GM12878 (cell line): ENCODE results near the gene MED13L. TPM values are rescaled to one million over a fixed set of nuclear protein-coding genes. Genes with fewer than 3 reads are reported as not detected.

ENCODE experiments used
- ATAC-seq: fragments of 200-7000 bp; cut with Tn5 transposase; 3 replicates; pipeline ENCODE4 v1.9.1; 2020; ENCODE audit warnings: mild to moderate bottlenecking, moderate library complexity
- BruUV-seq: library from RNA; stranded (reverse); fragments of 400-500 nt; replicated peaks from 2 replicates; lab custom pipeline; 2021; lab: Mats Ljungman, UMichigan
- CTCF ChIA-PET: fragments of 300-600 bp; sonication (Branson Sonifier 250); formaldehyde crosslinking; extraction: SDS; loops from one replicate; lab custom pipeline; 2021; ENCODE audit warnings: inconsistent platforms; lab: Yijun Ruan, JAX
- POLR2A ChIA-PET: fragments of 350-600 bp; formaldehyde crosslinking; extraction: SDS; loops from one replicate; lab custom pipeline; 2021; ENCODE audit warnings: inconsistent platforms; lab: Charles Lee
- RAD21 ChIA-PET: fragments of 300-600 bp; sonication (Branson Sonifier 250); formaldehyde crosslinking; loops from one replicate; lab custom pipeline; 2023; ENCODE audit warnings: antibody characterized with exemption; ENCODE audit not compliant: unreplicated experiment; lab: Charles Lee
- SMC1A ChIA-PET: fragments of 300-600 bp; sonication (Branson Sonifier 250); formaldehyde crosslinking; loops from one replicate; lab custom pipeline; 2023; ENCODE audit not compliant: unreplicated experiment, uncharacterized antibody; lab: Charles Lee
- DNase-seq: peaks from one replicate; pipeline ENCODE4 v3.0.0-alpha.2; 2011; ENCODE audit warnings: low read depth, low spot score
- FAIRE-seq: peaks from 3 replicates; lab custom pipeline; 2011; peaks lifted over from hg19 to GRCh38; lab: Jason Lieb, UNC
- H2AFZ ChIP-seq: 2 replicates; pipeline ENCODE4 v1.6.0; 2011; ENCODE audit warnings: low read depth, low read length, control low read depth; ENCODE audit not compliant: control insufficient read depth
- H3K27ac ChIP-seq: 2 replicates; pipeline ENCODE4 v1.5.1; 2011; ENCODE audit warnings: control low read depth; ENCODE audit not compliant: control insufficient read depth, insufficient read depth
- H3K27me3 ChIP-seq, 2 experiments: replicated peaks in 1 of 2; 2 replicates each; pipeline versions ENCODE4 v1.6.0 to v1.6.1; 2011; ENCODE audit warnings: low read length in 1 of 2; ENCODE audit not compliant: control insufficient read depth in 2 of 2, insufficient read depth in 2 of 2
- H3K36me3 ChIP-seq, 2 experiments: 2 replicates each; pipeline ENCODE4 v1.5.1; 2011; ENCODE audit warnings: low read length in 1 of 2; ENCODE audit not compliant: control insufficient read depth in 2 of 2, insufficient read depth in 2 of 2
- H3K4me1 ChIP-seq: 2 replicates; pipeline ENCODE4 v1.6.1; 2011; ENCODE audit warnings: mild to moderate bottlenecking, low read length, moderate library complexity, mixed read lengths; ENCODE audit not compliant: control insufficient read depth, insufficient read depth
- H3K4me2 ChIP-seq: 2 replicates; pipeline ENCODE4 v1.6.0; 2011; ENCODE audit warnings: control low read depth; ENCODE audit not compliant: control insufficient read depth, insufficient read depth
- H3K4me3 ChIP-seq: fragments of 200-600 bp; sonication (generic); 2 replicates; pipeline ENCODE4 v1.5.1; 2016
- H3K79me2 ChIP-seq: 2 replicates; pipeline ENCODE4 v1.6.0; 2011; ENCODE audit warnings: low read length; ENCODE audit not compliant: control insufficient read depth, insufficient read depth
- H3K9ac ChIP-seq: 2 replicates; pipeline ENCODE4 v1.8.0; 2011; ENCODE audit warnings: low read length, control low read depth, mixed read lengths; ENCODE audit not compliant: control insufficient read depth, insufficient read depth
- H3K9me3 ChIP-seq: replicated peaks from 3 replicates; pipeline ENCODE4 v1.5.1; 2011; ENCODE audit warnings: mild to moderate bottlenecking, low read length; ENCODE audit not compliant: control insufficient read depth, insufficient read depth
- H4K20me1 ChIP-seq: 2 replicates; pipeline ENCODE4 v1.6.0; 2011; ENCODE audit not compliant: control insufficient read depth, insufficient read depth
- ATF2 ChIP-seq: IDR thresholded peaks from 2 replicates; pipeline ENCODE4 v1.6.1; 2012; ENCODE audit warnings: low read length, inconsistent platforms
- CBFB ChIP-seq: IDR thresholded peaks from 2 replicates; pipeline ENCODE4 v1.6.1; 2016; ENCODE audit warnings: antibody characterized with exemption, low read depth
- HCFC1 ChIP-seq: fragments of 150-350 bp; IDR thresholded peaks from 2 replicates; pipeline ENCODE4 v1.6.1; 2014; ENCODE audit warnings: low read length
- HDAC6 ChIP-seq: fragments of 200-600 bp; sonication (generic); IDR thresholded peaks from one replicate; pipeline ENCODE4 v1.8.0; 2017; ENCODE audit warnings: antibody characterized with exemption; ENCODE audit not compliant: unreplicated experiment
- JUNB ChIP-seq: IDR thresholded peaks from 2 replicates; pipeline ENCODE4 v1.6.1; 2016; ENCODE audit warnings: antibody characterized with exemption, mild to moderate bottlenecking
- MAX ChIP-seq: IDR thresholded peaks from 2 replicates; pipeline ENCODE4 v1.6.1; 2012; ENCODE audit warnings: low read depth, low read length, improper control_type of control experiment
- RFX5 ChIP-seq: IDR thresholded peaks from 2 replicates; pipeline ENCODE4 v1.6.1; 2011; ENCODE audit warnings: low read depth, low read length, improper control_type of control experiment
- SIN3A ChIP-seq: IDR thresholded peaks from 2 replicates; pipeline ENCODE4 v1.6.1; 2012; ENCODE audit warnings: low read depth, low read length, improper control_type of control experiment
- SUPT20H ChIP-seq: IDR thresholded peaks from 2 replicates; pipeline ENCODE4 v1.6.1; 2011; ENCODE audit warnings: low read depth, mild to moderate bottlenecking, low read length, moderate library complexity, borderline replicate concordance; ENCODE audit not compliant: control insufficient read depth
- TAF1 ChIP-seq: IDR thresholded peaks from 2 replicates; pipeline ENCODE4 v1.6.1; 2011; ENCODE audit warnings: mild to moderate bottlenecking, low read depth, low read length, borderline replicate concordance
- TCF12 ChIP-seq: IDR thresholded peaks from 2 replicates; pipeline ENCODE4 v1.6.1; 2011; ENCODE audit warnings: low read depth, mild to moderate bottlenecking, low read length
- YY1 ChIP-seq: IDR thresholded peaks from 2 replicates; pipeline ENCODE4 v1.6.1; 2011; ENCODE audit warnings: low read depth, mild to moderate bottlenecking, low read length
- ZNF384 ChIP-seq: IDR thresholded peaks from 2 replicates; pipeline ENCODE4 v1.6.1; 2012; ENCODE audit warnings: low read depth, mild to moderate bottlenecking, low read length, improper control_type of control experiment, borderline replicate concordance
- ZNF687 ChIP-seq: fragments of 450-650 bp; IDR thresholded peaks from 2 replicates; pipeline ENCODE4 v1.6.1; 2017; ENCODE audit warnings: mild to moderate bottlenecking, moderate library complexity
- in situ Hi-C: fragments of 300-500 bp; cut with MboI; formaldehyde crosslinking; loops from 9 replicates; pipeline ENCODE4 v1.14.3; 2018; ENCODE audit warnings: mixed read lengths
- intact Hi-C: fragments of 100-400 bp; cut with micrococcal nuclease; formaldehyde crosslinking; loops from one replicate; pipeline ENCODE4 v1.14.2; 2022; ENCODE audit not compliant: unreplicated experiment
- polyA plus RNA-seq, 11 experiments: library from polyadenylated mRNA; depleted of rRNA in 4 of 11; unstranded in 6 of 11; stranded (reverse) in 5 of 11; fragments of >200 nt; fragmentation: Nextera tagmentation in 4 of 11; fragmentation: Illumina TruSeq in 1 of 11; extraction: Ambion mirVana in 4 of 11; extraction: Trizol in 1 of 11; gene quantifications; 1 replicate in 1 of 11; 2 replicates in 10 of 11; pipeline versions ENCODE4 v1.2.1 to v1.2.3, GENCODE V29; 2011 to 2016; ENCODE audit warnings: inconsistent platforms in 2 of 11, missing spikeins in 2 of 11, low read depth in 1 of 11
- total RNA-seq, 4 experiments: library from RNA; depleted of rRNA in 3 of 4; stranded (reverse); fragments of >200 nt in 3 of 4; fragmentation: Illumina TruSeq in 1 of 4; extraction: Trizol in 1 of 4; gene quantifications; 2 replicates each; pipeline versions ENCODE4 v1.2.1 to v1.2.3, GENCODE V29; 2013 to 2021
- TF ChIP-seq, protein P1 (sequence below): fragments of 450-650 bp; IDR thresholded peaks from 2 replicates; pipeline ENCODE4 v1.6.1; 2018; ENCODE audit warnings: borderline replicate concordance, mild to moderate bottlenecking; ENCODE audit not compliant: partially characterized antibody
- TF ChIP-seq, protein P2 (sequence below): fragments of 450-650 bp; IDR thresholded peaks from 2 replicates; pipeline ENCODE4 v1.6.1; 2014; ENCODE audit warnings: mild to moderate bottlenecking

The MED13L gene
- total and polyA plus RNA-seq, 10 of the 15 experiments (the other 5 are each of a cell fraction or from before 2014, with no cell fraction given) = 3.7 to 30.1 (median 9.1) TPM

GRCh38 chr12:115964214-115964613 is 313.3 kb downstream of the MED13L start:
- no peak for FAIRE-seq
- H3K36me3 ChIP-seq = peaks cover 2 to 6% of the 10 kb centered on the region in 2 experiments
- no peaks in the 10 kb centered on the region for H4K20me1 ChIP-seq
- no peak for DNase-seq
- ChIA-PET CTCF (no interaction called here), RAD21 (no interaction called here), SMC1A (no interaction called here), POLR2A (no interaction called here)
- H3K4me3 ChIP-seq = no peak overlapping the region
- no peak for ATAC-seq
- no peaks in the 10 kb centered on the region for H3K4me1 ChIP-seq
- no TSS peak for BruUV-seq
- H3K9me3 ChIP-seq = no peaks in the 10 kb centered on the region
- no peak overlapping the region for H3K9ac ChIP-seq
- in situ Hi-C loops (no loop called here), intact Hi-C loops (no loop called here)
- no peak overlapping the region for H3K27ac ChIP-seq
- no peaks in the 10 kb centered on the region for H3K27me3 ChIP-seq
- H3K79me2 ChIP-seq = no peaks in the 10 kb centered on the region
- no peak overlapping the region for H2AFZ ChIP-seq
- H3K4me2 ChIP-seq = no peak overlapping the region
- no peak for TF ChIP-seq YY1
- no peak for TF ChIP-seq CBFB
- TF ChIP-seq HDAC6 = no peak
- TF ChIP-seq HCFC1 = no peak
- no peak for TF ChIP-seq RFX5
- TF ChIP-seq JUNB = no peak
- no peak for TF ChIP-seq MAX
- TF ChIP-seq TAF1 = no peak
- TF ChIP-seq TCF12 = no peak
- no peak for TF ChIP-seq SIN3A
- no peak for TF ChIP-seq ZNF384
- TF ChIP-seq ATF2 = no peak
- TF ChIP-seq SUPT20H = no peak
- TF ChIP-seq, protein P1, sequence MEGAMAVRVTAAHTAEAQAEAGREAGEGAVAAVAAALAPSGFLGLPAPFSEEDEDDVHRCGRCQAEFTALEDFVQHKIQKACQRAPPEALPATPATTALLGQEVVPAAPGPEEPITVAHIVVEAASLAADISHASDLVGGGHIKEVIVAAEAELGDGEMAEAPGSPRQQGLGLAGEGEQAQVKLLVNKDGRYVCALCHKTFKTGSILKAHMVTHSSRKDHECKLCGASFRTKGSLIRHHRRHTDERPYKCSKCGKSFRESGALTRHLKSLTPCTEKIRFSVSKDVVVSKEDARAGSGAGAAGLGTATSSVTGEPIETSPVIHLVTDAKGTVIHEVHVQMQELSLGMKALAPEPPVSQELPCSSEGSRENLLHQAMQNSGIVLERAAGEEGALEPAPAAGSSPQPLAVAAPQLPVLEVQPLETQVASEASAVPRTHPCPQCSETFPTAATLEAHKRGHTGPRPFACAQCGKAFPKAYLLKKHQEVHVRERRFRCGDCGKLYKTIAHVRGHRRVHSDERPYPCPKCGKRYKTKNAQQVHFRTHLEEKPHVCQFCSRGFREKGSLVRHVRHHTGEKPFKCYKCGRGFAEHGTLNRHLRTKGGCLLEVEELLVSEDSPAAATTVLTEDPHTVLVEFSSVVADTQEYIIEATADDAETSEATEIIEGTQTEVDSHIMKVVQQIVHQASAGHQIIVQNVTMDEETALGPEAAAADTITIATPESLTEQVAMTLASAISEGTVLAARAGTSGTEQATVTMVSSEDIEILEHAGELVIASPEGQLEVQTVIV = no peak
- no peak for TF ChIP-seq ZNF687
- TF ChIP-seq, protein P2, sequence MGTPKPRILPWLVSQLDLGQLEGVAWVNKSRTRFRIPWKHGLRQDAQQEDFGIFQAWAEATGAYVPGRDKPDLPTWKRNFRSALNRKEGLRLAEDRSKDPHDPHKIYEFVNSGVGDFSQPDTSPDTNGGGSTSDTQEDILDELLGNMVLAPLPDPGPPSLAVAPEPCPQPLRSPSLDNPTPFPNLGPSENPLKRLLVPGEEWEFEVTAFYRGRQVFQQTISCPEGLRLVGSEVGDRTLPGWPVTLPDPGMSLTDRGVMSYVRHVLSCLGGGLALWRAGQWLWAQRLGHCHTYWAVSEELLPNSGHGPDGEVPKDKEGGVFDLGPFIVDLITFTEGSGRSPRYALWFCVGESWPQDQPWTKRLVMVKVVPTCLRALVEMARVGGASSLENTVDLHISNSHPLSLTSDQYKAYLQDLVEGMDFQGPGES = no peak
